Transverse colon (tissue), 4 donors: ENCODE results near the gene TJP1.

Experiments
- CTCF ChIP-seq, 5 experiments: fragments of 200-600 bp in 3 of 5; fragments of 450-650 bp in 2 of 5; sonication (generic) in 3 of 5; IDR thresholded peaks; 1 replicate in 2 of 5; 2 replicates in 3 of 5; pipeline ENCODE4 v1.5.1; 2016 to 2017; ENCODE audit warnings: antibody characterized with exemption in 5 of 5, inconsistent platforms in 3 of 5, mild to moderate bottlenecking in 2 of 5, moderate library complexity in 1 of 5
- POLR2A ChIP-seq: fragments of 450-650 bp; IDR thresholded peaks from one replicate; pipeline ENCODE4 v1.6.1; 2016; ENCODE audit warnings: antibody characterized with exemption, mild to moderate bottlenecking, moderate library complexity
- POLR2AphosphoS5 ChIP-seq, 3 donors: sonication (generic); formaldehyde crosslinking; IDR thresholded peaks; one replicate each; pipeline ENCODE4 v1.6.1; 2016; ENCODE audit warnings: antibody characterized with exemption in 3 of 3

- no peak for TF ChIP-seq CTCF (IDR thresholded peaks at IDR 0.05)
- no peak for TF ChIP-seq POLR2AphosphoS5 (IDR thresholded peaks at IDR 0.05)
- no peak for TF ChIP-seq POLR2A
These were observed 7.1 kb downstream of the TJP1 start for GRCh38 chr15:29815000-29815710.
